ENCODE data around the gene PEPD.

PEPD gene

GRCh38 chr19:33553530-33554310, 32.1 kb upstream of the PEPD start:
- no peak overlapping the region for H3K4me3 ChIP-seq (ENCODE audit: low read length)
- TF ChIP-seq ZNF274 (IDR thresholded peaks at IDR 0.05; ENCODE audit: low read depth, low read length) = no peak

GRCh38 chr19:33552928-33553279, 31.3 kb upstream of the PEPD start:
- no peak overlapping the region for H3K4me3 ChIP-seq (ENCODE audit: low read length)
- TF ChIP-seq ZNF274 (IDR thresholded peaks at IDR 0.05; ENCODE audit: low read depth, low read length) = no peak

DNA sequence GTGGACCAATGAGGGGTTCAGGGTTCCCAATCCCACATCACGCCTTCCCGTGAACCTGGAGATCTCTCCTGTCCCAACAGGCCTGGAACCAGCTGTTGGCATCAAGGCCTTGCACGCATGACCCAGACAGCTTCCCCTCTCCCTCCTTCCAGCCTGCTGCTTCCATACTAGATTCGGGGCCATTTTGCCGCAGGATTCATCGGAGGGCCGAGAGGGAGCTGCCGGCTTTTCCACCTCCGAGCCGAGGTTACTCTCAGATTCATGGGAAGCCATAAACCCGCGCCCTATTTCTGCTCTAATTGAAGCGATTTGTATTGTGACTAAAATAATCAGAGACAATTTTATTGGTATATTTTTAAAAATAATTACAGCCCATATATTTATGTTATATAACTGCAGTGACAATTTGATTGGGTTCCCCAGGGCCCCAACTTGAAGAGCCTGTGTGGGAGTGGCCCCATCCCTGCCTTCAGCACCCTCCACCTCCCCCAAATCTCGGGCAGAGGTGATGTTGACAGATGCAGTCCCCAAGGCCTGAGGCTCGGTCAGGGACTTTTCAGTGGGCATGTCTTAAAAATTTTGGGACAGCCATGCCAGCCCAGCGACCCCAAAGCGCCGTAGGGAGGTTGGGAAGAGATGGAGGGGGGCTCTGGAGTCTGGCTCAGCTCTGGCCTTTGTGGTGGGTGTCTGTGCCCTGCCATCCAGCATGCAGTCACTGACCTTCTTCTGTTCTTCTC, 30.8 kb upstream of the PEPD start:
- TF ChIP-seq ZNF274 (IDR thresholded peaks at IDR 0.05; ENCODE audit: low read depth, low read length) = no peak
- H3K4me3 ChIP-seq (ENCODE audit: low read length) = no peak overlapping the region

GRCh38 chr19:33551676-33552075, 30.1 kb upstream of the PEPD start:
- no peak for TF ChIP-seq ZNF274 (IDR thresholded peaks at IDR 0.05; ENCODE audit: low read depth, low read length)
- H3K4me3 ChIP-seq (ENCODE audit: low read length) = no peak overlapping the region

- TF ChIP-seq ZNF274 (IDR thresholded peaks at IDR 0.05; ENCODE audit: low read depth, low read length) = no peak
- no peak overlapping the region for H3K4me3 ChIP-seq (ENCODE audit: low read length)
Measured at GRCh38 chr19:33550768-33551167, 29.2 kb upstream of the PEPD start.

DNA sequence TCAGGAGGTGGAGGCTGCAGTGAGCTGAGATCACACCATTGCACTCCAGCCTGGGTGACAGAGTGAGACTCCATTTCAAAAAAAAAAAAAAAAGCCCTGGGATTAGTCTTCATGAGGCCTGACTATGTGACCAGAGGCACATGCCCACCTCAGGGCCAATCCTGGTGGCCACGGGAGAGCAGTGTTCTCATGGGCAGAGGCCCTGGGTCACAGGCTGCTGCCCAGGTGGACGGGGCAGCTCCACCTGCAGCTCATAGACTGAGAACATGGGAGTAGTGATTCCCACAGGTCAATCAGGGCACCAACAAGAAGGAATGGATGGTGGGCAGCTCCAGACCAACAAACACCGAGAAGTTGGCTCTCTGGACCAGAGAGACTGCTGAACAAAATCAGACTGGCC, 26.1 kb upstream of the PEPD start:
- no peak overlapping the region for H3K4me3 ChIP-seq (ENCODE audit: low read length)
- TF ChIP-seq ZNF274 (IDR thresholded peaks at IDR 0.05; ENCODE audit: low read depth, low read length) = no peak

DNA sequence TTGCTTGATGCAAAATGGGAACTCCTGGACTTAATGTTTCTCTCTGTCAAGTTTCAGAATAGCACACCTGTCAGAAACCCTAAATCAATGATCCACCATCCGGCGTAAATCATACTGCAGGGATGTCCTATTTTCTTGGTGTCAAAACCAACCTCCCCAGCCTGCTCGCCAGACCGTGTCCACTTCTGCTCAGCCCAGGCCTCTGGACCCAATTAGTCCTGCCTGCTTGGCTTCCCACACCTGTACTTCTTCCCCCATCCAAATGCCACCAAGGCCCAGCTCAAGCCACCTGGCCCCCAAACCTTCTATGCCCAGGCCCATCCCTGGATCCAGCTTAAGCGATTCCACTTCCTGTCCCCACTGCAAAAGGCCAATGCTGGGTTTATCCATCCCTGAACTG, 25.1 kb upstream of the PEPD start:
- no peak overlapping the region for H3K4me3 ChIP-seq (ENCODE audit: low read length)
- no peak for TF ChIP-seq ZNF274 (IDR thresholded peaks at IDR 0.05; ENCODE audit: low read depth, low read length)

GRCh38 chr19:33545217-33545981, 23.8 kb upstream of the PEPD start:
- H3K4me3 ChIP-seq (ENCODE audit: low read length) = no peak overlapping the region
- TF ChIP-seq ZNF274 (IDR thresholded peaks at IDR 0.05; ENCODE audit: low read depth, low read length) = no peak

- no peak for TF ChIP-seq ZNF274 (IDR thresholded peaks at IDR 0.05; ENCODE audit: low read depth, low read length)
- H3K4me3 ChIP-seq (ENCODE audit: low read length) = no peak overlapping the region
Measured at GRCh38 chr19:33535226-33535625, 13.6 kb upstream of the PEPD start.

- no peak overlapping the region for H3K4me3 ChIP-seq (ENCODE audit: low read length)
- no peak for TF ChIP-seq ZNF274 (IDR thresholded peaks at IDR 0.05; ENCODE audit: low read depth, low read length)
Measured at GRCh38 chr19:33532859-33533460, 11.4 kb upstream of the PEPD start.

DNA sequence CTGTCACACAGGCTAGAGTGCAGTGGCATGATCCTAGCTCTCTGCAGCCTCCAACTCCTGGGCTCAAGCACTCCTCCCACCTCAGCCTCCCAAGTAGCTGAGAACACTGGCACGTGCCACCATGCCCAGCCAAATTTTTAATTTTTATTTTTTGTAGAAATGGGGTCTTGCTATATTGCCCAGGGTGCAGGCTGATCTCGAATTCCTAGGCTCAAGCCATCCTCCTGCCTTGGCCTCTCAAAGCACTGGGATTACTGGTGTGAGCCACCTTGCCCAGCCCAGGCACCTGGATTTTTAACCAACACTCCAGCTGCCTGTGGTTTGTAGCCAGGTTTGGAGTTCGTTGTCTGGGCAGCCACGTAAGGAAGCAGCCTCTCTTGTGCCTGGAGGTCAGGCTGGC, 9.3 kb upstream of the PEPD start:
- H3K4me3 ChIP-seq (ENCODE audit: low read length) = no peak overlapping the region
- no peak for TF ChIP-seq ZNF274 (IDR thresholded peaks at IDR 0.05; ENCODE audit: low read depth, low read length)

GRCh38 chr19:33530296-33530695, 8.7 kb upstream of the PEPD start:
- no peak for TF ChIP-seq ZNF274 (IDR thresholded peaks at IDR 0.05; ENCODE audit: low read depth, low read length)
- no peak overlapping the region for H3K4me3 ChIP-seq (ENCODE audit: low read length)

GRCh38 chr19:33529094-33529676, 7.6 kb upstream of the PEPD start:
- TF ChIP-seq ZNF274 (IDR thresholded peaks at IDR 0.05; ENCODE audit: low read depth, low read length) = no peak
- no peak overlapping the region for H3K4me3 ChIP-seq (ENCODE audit: low read length)

DNA sequence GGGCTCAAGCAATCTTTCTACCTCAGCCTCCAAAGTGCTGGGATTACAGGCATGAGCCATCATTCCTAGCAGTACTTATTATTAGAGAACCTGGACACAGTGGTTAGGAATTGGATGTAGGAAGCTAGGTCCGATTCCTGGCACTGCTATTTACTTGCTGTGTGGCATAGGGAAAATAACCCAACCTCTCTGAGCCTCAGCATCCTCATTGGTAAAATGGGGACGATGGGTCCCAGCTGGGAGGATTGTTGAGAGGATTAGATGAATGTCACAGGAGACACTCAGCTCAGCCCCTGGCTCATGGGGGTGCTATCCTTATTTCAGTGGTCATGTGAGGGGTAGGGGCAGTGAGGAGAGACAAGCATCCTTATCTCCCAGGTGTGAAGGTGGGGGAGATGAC, 6.8 kb upstream of the PEPD start:
- no peak overlapping the region for H3K4me3 ChIP-seq (ENCODE audit: low read length)
- TF ChIP-seq ZNF274 (IDR thresholded peaks at IDR 0.05; ENCODE audit: low read depth, low read length) = no peak
